ENCODE results near the gene FDCSP.
"Not testable (repeated sequence)": the region's sequence is repeated elsewhere in the genome, so short reads cannot be mapped to it uniquely, and the experiment has no call there.

FDCSP gene

GRCh38 chr4:70225824-70226223 is at the start of gene FDCSP:
Gene FDCSP (plus strand): TSS chr4:70226124. CDS start chr4:70231195, 5,071 bp downstream.
- no peak for DNase-seq (ENCODE audit: low spot score)

GRCh38 chr4:70177090-70177489 is 48.8 kb upstream of the FDCSP start:
- DNase-seq (ENCODE audit: low spot score) = no peak

- DNase-seq (ENCODE audit: low spot score) = no peak
Measured at GRCh38 chr4:70178075-70178660, 47.8 kb upstream of the FDCSP start.

- DNase-seq (ENCODE audit: low spot score) = no peak
Measured at GRCh38 chr4:70179811-70180210, 46.1 kb upstream of the FDCSP start.

GRCh38 chr4:70181864-70182263 is 44.1 kb upstream of the FDCSP start:
- DNase-seq (ENCODE audit: low spot score) = no peak

- DNase-seq (ENCODE audit: low spot score) = no peak
Measured at GRCh38 chr4:70182517-70183167, 43.3 kb upstream of the FDCSP start.

- peak; percentile 6 for DNase-seq (ENCODE audit: low spot score)
Measured at GRCh38 chr4:70183168-70183939, 42.6 kb upstream of the FDCSP start.

GRCh38 chr4:70183940-70184246 is 42.0 kb upstream of the FDCSP start:
- DNase-seq (ENCODE audit: low spot score) = no peak

GRCh38 chr4:70187216-70187615 is 38.7 kb upstream of the FDCSP start:
- DNase-seq (ENCODE audit: low spot score) = no peak

- DNase-seq (ENCODE audit: low spot score) = no peak
Measured at GRCh38 chr4:70190579-70190978, 35.3 kb upstream of the FDCSP start.

- no peak for DNase-seq (ENCODE audit: low spot score)
Measured at GRCh38 chr4:70191647-70192046, 34.3 kb upstream of the FDCSP start.

GRCh38 chr4:70192895-70193294 is 33.0 kb upstream of the FDCSP start:
- no peak for DNase-seq (ENCODE audit: low spot score)

- DNase-seq (ENCODE audit: low spot score) = no peak
Measured at GRCh38 chr4:70195425-70195824, 30.5 kb upstream of the FDCSP start, which contains the start of gene ODAM. Gene ODAM (plus strand): TSS chr4:70195725. CDS start chr4:70196544, 819 bp downstream.

- DNase-seq (ENCODE audit: low spot score) = no peak
Measured at GRCh38 chr4:70196857-70197256, 29.1 kb upstream of the FDCSP start.

- no peak for DNase-seq (ENCODE audit: low spot score)
Measured at GRCh38 chr4:70197842-70198241, 28.1 kb upstream of the FDCSP start.

- no peak for DNase-seq (ENCODE audit: low spot score)
Measured at GRCh38 chr4:70203601-70204000, 22.3 kb upstream of the FDCSP start.

- DNase-seq (ENCODE audit: low spot score) = not testable (repeated sequence)
Measured at GRCh38 chr4:70212752-70213151, 13.2 kb upstream of the FDCSP start.

GRCh38 chr4:70216109-70216508 is 9.8 kb upstream of the FDCSP start:
- not testable (repeated sequence) for DNase-seq (ENCODE audit: low spot score)

GRCh38 chr4:70216550-70216949 is 9.4 kb upstream of the FDCSP start:
- DNase-seq (ENCODE audit: low spot score) = not testable (repeated sequence)

GRCh38 chr4:70221389-70221788 is 4.5 kb upstream of the FDCSP start:
- not testable (repeated sequence) for DNase-seq (ENCODE audit: low spot score)

- DNase-seq (ENCODE audit: low spot score) = not testable (repeated sequence)
Measured at GRCh38 chr4:70221818-70222217, 4.1 kb upstream of the FDCSP start.

GRCh38 chr4:70236125-70236524 is 10.2 kb downstream of the FDCSP start:
- DNase-seq (ENCODE audit: low spot score) = no peak

Data from globus pallidus (tissue), 1 donor.